NB4 (cell line): ENCODE measurements around the gene COL1A2.

Experiments used
- POLR2A ChIP-seq: IDR thresholded peaks from 2 replicates; pipeline ENCODE4 v1.6.1; 2011; ENCODE audit warnings: mild to moderate bottlenecking; ENCODE audit not compliant: insufficient read length; ENCODE audit errors: extremely low read depth
- TF ChIP-seq, protein P1 (sequence below): IDR thresholded peaks from one replicate; pipeline ENCODE4 v1.5.1; 2012; ENCODE audit warnings: low read depth, low read length
- TF ChIP-seq, protein P2 (sequence below): IDR thresholded peaks from 2 replicates; pipeline ENCODE4 v1.6.1; 2011; ENCODE audit warnings: low read depth, low read length

DNA sequence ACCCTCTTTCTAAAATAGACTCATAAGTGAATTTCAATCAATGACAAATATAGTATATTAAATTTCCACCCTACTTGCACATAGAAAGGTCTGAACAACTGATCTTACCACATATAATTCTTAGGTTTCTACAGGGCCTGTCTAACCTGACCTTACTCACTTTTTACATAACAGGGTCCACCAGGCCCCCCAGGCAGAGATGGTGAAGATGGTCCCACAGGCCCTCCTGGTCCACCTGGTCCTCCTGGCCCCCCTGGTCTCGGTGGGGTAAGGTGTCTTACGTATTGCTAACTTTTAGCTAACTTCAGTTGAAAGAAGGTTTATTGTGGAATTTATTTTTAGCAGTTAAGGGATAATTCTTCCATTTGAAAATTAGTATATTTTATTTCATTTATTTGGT is 5.3 kb downstream of the COL1A2 start:
- TF ChIP-seq, protein P1, sequence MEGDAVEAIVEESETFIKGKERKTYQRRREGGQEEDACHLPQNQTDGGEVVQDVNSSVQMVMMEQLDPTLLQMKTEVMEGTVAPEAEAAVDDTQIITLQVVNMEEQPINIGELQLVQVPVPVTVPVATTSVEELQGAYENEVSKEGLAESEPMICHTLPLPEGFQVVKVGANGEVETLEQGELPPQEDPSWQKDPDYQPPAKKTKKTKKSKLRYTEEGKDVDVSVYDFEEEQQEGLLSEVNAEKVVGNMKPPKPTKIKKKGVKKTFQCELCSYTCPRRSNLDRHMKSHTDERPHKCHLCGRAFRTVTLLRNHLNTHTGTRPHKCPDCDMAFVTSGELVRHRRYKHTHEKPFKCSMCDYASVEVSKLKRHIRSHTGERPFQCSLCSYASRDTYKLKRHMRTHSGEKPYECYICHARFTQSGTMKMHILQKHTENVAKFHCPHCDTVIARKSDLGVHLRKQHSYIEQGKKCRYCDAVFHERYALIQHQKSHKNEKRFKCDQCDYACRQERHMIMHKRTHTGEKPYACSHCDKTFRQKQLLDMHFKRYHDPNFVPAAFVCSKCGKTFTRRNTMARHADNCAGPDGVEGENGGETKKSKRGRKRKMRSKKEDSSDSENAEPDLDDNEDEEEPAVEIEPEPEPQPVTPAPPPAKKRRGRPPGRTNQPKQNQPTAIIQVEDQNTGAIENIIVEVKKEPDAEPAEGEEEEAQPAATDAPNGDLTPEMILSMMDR, result no peak
- TF ChIP-seq POLR2A, result no peak
- TF ChIP-seq, protein P2, sequence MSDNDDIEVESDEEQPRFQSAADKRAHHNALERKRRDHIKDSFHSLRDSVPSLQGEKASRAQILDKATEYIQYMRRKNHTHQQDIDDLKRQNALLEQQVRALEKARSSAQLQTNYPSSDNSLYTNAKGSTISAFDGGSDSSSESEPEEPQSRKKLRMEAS, result no peak
